Loucy (cell line): ENCODE data around the gene PDGFB.
A peak's percentile ranks its signal among the peaks of the same experiment; 100 is the strongest.

Experiments
- H2AFZ ChIP-seq: fragments of 200-600 bp; sonication (generic); 2 replicates; pipeline ENCODE4 v1.6.0; 2016; ENCODE audit warnings: antibody characterized with exemption, mild to moderate bottlenecking, low read length, moderate library complexity
- H3F3A ChIP-seq: fragments of 200-600 bp; 2 replicates; pipeline ENCODE4 v1.6.0; 2016; ENCODE audit warnings: antibody characterized with exemption, low read depth, mild to moderate bottlenecking
- H3K27me3 ChIP-seq: fragments of 200-600 bp; sonication (generic); 2 replicates; pipeline ENCODE4 v1.6.1; 2014; ENCODE audit warnings: low read length, mild to moderate bottlenecking; ENCODE audit not compliant: insufficient read depth, poor library complexity, severe bottlenecking
- H3K36me3 ChIP-seq: fragments of 200-600 bp; sonication (generic); 2 replicates; pipeline ENCODE4 v1.6.1; 2016; ENCODE audit warnings: low read length; ENCODE audit not compliant: insufficient read depth
- H3K4me1 ChIP-seq: fragments of 200-600 bp; sonication (generic); 2 replicates; pipeline ENCODE4 v1.5.1; 2014; ENCODE audit warnings: low read length, mild to moderate bottlenecking; ENCODE audit not compliant: insufficient read depth, poor library complexity, severe bottlenecking
- H3K4me2 ChIP-seq: fragments of 200-600 bp; sonication (generic); 2 replicates; pipeline ENCODE4 v1.6.0; 2014; ENCODE audit warnings: antibody characterized with exemption, low read length, low read depth, mild to moderate bottlenecking; ENCODE audit not compliant: poor library complexity, severe bottlenecking
- H3K4me3 ChIP-seq: fragments of 200-600 bp; sonication (generic); 2 replicates; pipeline ENCODE4 v1.5.1; 2014; ENCODE audit warnings: low read length, mild to moderate bottlenecking, mixed read lengths; ENCODE audit not compliant: poor library complexity, severe bottlenecking
- H3K79me2 ChIP-seq: fragments of 200-600 bp; sonication (generic); 2 replicates; pipeline ENCODE4 v1.6.1; 2014; ENCODE audit warnings: low read length; ENCODE audit not compliant: insufficient read depth
- H3K9ac ChIP-seq: fragments of 200-600 bp; sonication (generic); 2 replicates; pipeline ENCODE4 v1.6.0; 2014; ENCODE audit warnings: mild to moderate bottlenecking, low read depth, low read length, moderate library complexity; ENCODE audit not compliant: poor library complexity, severe bottlenecking
- H3K9me2 ChIP-seq: fragments of 200-600 bp; sonication (generic); replicated peaks from 2 replicates; pipeline ENCODE4 v1.6.1; 2016; ENCODE audit warnings: low read depth, low read length, mixed read lengths
- H3K9me3 ChIP-seq: fragments of 200-600 bp; sonication (generic); 2 replicates; pipeline ENCODE4 v1.6.1; 2014; ENCODE audit warnings: mild to moderate bottlenecking, antibody characterized with exemption, low read length, low read depth; ENCODE audit not compliant: insufficient read depth
- H4K20me1 ChIP-seq: fragments of 200-600 bp; sonication (generic); 2 replicates; pipeline ENCODE4 v1.6.0; 2014; ENCODE audit warnings: antibody characterized with exemption, low read length, mild to moderate bottlenecking; ENCODE audit not compliant: insufficient read depth, poor library complexity, severe bottlenecking
- EZH2phosphoT487 ChIP-seq: fragments of 200-600 bp; IDR thresholded peaks from 2 replicates; pipeline ENCODE4 v1.6.1; 2018; ENCODE audit warnings: antibody characterized with exemption, mild to moderate bottlenecking, moderate library complexity, borderline replicate concordance
- TF ChIP-seq, protein P1 (sequence below): fragments of 200-600 bp; sonication (generic); conservative IDR thresholded peaks from 2 replicates; pipeline ENCODE4 v1.5.1; 2014; ENCODE audit warnings: mild to moderate bottlenecking, antibody characterized with exemption, low read length

Gene PDGFB

DNA sequence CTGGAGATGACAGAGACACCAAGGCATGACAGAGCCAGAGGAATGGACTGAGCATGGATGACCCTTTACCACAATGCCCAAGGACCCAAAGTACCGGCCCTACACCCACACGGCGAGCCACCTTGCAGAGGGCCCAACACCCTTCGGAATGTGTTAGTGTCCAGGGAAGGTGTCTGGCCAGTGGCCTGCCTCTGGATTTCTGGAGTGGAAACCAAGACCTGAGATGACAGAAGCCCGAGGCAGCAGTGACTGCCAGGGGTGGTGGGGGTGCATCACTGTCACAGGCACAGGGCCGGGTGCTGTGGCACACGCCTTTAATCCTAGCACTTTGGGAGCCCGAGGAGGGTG is 28.7 kb downstream of the PDGFB start:
- no peaks in the 10 kb centered on the region for H3K9me3 ChIP-seq
- no peaks in the 10 kb centered on the region for H3K36me3 ChIP-seq
- no peaks in the 10 kb centered on the region for H3F3A ChIP-seq
- no peaks in the 10 kb centered on the region for H4K20me1 ChIP-seq
- no peak overlapping the region for H3K4me3 ChIP-seq
- H3K9ac ChIP-seq = no peak overlapping the region
- no peaks in the 10 kb centered on the region for H3K9me2 ChIP-seq
- H2AFZ ChIP-seq = no peak overlapping the region
- no peaks in the 10 kb centered on the region for H3K4me1 ChIP-seq
- TF ChIP-seq, protein P1, sequence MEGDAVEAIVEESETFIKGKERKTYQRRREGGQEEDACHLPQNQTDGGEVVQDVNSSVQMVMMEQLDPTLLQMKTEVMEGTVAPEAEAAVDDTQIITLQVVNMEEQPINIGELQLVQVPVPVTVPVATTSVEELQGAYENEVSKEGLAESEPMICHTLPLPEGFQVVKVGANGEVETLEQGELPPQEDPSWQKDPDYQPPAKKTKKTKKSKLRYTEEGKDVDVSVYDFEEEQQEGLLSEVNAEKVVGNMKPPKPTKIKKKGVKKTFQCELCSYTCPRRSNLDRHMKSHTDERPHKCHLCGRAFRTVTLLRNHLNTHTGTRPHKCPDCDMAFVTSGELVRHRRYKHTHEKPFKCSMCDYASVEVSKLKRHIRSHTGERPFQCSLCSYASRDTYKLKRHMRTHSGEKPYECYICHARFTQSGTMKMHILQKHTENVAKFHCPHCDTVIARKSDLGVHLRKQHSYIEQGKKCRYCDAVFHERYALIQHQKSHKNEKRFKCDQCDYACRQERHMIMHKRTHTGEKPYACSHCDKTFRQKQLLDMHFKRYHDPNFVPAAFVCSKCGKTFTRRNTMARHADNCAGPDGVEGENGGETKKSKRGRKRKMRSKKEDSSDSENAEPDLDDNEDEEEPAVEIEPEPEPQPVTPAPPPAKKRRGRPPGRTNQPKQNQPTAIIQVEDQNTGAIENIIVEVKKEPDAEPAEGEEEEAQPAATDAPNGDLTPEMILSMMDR = no peak
- no peak for TF ChIP-seq EZH2phosphoT487
- H3K4me2 ChIP-seq = no peak overlapping the region
- H3K27me3 ChIP-seq = no peaks in the 10 kb centered on the region
- H3K79me2 ChIP-seq = no peaks in the 10 kb centered on the region

DNA sequence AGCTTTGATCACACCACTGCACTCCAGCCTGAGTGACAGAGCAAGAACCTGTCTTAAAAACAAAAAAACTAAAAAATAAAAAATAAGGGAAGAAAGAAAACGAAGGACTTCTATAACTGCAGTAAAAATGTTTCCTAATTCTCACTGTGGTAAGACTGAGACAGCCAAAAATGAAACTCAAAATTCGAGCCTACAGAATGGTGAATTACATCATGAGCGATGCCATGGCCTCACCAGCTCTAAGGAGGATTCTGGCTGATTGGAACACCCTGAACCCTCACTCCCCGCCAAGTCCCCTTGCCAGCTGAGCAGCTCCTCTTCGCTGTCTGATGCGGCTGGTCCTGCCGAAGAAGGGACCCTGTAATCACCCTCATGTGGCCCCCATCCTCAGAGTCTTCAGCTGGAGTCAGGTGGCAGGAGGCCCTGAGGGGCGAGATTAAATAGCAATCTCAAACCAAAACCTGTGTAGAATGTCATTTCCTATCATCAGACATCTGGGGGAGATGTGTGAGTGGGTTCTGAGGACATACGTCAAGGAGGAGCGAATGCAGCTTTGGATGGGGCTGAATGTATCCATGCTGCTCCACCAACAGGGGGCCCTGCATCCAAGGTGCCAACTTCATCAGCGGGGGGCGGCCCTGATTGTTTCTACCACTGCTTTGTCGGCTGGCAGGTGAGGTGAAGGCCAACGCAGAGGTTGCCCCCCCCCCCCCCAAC is 29.2 kb downstream of the PDGFB start:
- Histone ChIP-seq H3K36me3 (no peaks in the 10 kb centered on the region), H4K20me1 (no peaks in the 10 kb centered on the region), H3K9me3 (no peaks in the 10 kb centered on the region), H3K79me2 (no peaks in the 10 kb centered on the region), H3F3A (no peaks in the 10 kb centered on the region), H3K27me3 (no peaks in the 10 kb centered on the region), H3K4me2 (no peak overlapping the region), H3K9me2 (no peaks in the 10 kb centered on the region), H3K4me1 (no peaks in the 10 kb centered on the region), H2AFZ (no peak overlapping the region), H3K4me3 (no peak overlapping the region), H3K9ac (no peak overlapping the region)
- no peak for TF ChIP-seq EZH2phosphoT487
- TF ChIP-seq, protein P1 = peak; percentile 79

DNA sequence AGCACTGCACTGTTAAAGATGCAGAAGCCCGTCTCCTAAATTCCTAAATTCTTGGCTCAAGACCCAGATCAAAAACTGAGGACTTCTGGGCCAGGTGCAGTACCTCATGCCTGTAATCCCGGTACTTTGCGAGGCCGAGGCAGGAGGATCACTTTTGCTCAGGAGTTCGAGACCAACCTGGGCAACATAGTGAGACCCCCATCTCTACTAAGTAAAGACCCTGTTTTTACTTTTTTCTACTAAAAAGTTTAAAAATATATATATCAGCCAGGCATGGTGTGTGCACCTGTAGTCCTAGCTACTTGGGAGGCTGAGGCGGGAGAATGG is 29.7 kb downstream of the PDGFB start:
- Histone ChIP-seq H3K9ac (no peak overlapping the region), H3F3A (no peaks in the 10 kb centered on the region), H3K4me3 (no peak overlapping the region), H3K9me2 (no peaks in the 10 kb centered on the region), H3K4me2 (no peak overlapping the region), H3K79me2 (no peaks in the 10 kb centered on the region), H2AFZ (no peak overlapping the region), H3K4me1 (no peaks in the 10 kb centered on the region), H3K36me3 (no peaks in the 10 kb centered on the region), H3K9me3 (no peaks in the 10 kb centered on the region), H3K27me3 (no peaks in the 10 kb centered on the region), H4K20me1 (no peaks in the 10 kb centered on the region)
- TF ChIP-seq, protein P1 = no peak
- TF ChIP-seq EZH2phosphoT487 = no peak
